HT-29 (cell line): Measurements from ENCODE around the gene PTP4A2. TPM values are rescaled to one million over a fixed set of nuclear protein-coding genes. Genes with fewer than 3 reads are reported as not detected.
A peak's percentile ranks its signal among the peaks of the same experiment; 100 is the strongest.
"Not testable (repeated sequence)": the region's sequence is repeated elsewhere in the genome, so short reads cannot be mapped to it uniquely, and the experiment has no call there.

Source experiments
- DNase-seq: peaks from one replicate; pipeline ENCODE4 v3.0.0-alpha.2; 2015; ENCODE audit warnings: low spot score
- total RNA-seq: library from RNA; depleted of rRNA; stranded (reverse); fragments of >200 nt; shearing (Covaris generic); gene quantifications from 2 replicates; pipeline ENCODE4 v1.2.3, GENCODE V29; 2014

Gene PTP4A2
- total RNA-seq, 1 experiment from 2014 or later = 218 TPM

- DNase-seq = no peak
These were observed 13.1 kb upstream of the PTP4A2 start for GRCh38 chr1:31951276-31951675.

GRCh38 chr1:31949862-31950261, 11.7 kb upstream of the PTP4A2 start:
- no peak for DNase-seq

GRCh38 chr1:31945677-31946076, 7.5 kb upstream of the PTP4A2 start:
- not testable (repeated sequence) for DNase-seq

- peak; percentile 63 for DNase-seq
These were observed 6.3 kb upstream of the PTP4A2 start for GRCh38 chr1:31944205-31945089.

GRCh38 chr1:31943546-31944184, 5.5 kb upstream of the PTP4A2 start:
- DNase-seq = no peak

DNA sequence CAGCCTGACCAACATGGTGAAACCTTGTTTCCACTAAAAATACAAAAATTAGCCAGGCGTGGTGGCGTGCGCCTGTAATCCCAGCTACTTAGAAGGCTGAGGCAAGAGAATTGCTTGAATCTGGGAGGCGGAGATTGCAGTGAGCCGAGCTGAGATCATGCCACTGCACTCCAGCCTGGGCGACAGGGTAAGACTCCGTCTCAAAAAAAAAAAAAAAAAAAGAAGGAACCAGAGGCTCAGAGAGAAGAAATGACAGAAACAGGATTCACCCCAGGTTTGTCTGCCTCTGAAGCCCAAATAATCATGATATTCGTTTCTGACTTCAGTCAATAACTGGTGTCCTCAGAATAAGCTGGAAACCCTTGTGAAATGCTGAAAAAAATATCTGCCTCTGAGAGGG, 3.9 kb upstream of the PTP4A2 start:
- DNase-seq = not testable (repeated sequence)

- peak; percentile 92 for DNase-seq
These were observed 1.5 kb upstream of the PTP4A2 start for GRCh38 chr1:31939484-31940329.

DNA sequence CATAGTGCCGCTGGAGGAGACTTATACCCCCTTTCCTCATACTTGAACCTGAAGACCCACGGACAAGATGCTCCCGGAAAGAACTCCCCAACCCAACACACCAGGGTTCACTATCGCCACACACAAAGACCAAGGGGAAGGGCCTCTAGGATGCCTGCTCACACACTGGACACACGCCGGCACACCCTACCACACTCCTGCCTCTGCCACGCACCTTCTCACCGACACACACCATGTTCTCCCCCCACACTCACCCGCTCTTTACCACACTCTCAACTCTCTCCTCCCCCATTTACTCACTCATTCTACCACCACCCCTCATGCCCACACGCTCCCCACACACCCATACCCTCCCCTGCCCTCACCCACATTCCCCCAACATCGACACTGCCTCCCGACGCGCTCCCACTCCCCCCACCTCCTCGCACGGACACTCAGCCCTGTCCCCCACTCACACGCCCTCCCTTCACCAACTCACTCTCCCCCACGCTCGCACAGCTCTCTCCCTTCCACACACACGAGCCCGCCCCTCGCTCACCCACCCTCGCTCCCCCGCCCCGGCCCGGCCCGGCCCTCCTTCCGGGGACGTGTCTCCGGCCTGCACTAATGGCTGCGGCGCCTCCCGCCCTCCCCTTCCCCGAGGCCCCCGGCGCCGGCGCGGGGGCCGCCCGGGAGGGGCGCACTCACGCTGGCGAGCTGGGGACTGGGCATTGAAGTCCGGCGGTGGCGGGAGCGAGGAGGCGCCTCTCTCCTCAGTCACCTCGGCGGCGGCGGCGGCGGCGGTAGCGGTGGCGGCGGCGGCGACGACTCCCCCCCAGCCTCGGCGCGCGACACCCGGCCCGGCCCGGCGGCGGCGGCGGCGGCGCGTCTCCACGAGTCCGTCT, 626 bp downstream of the PTP4A2 start:
- DNase-seq = peak; percentile 60

DNA sequence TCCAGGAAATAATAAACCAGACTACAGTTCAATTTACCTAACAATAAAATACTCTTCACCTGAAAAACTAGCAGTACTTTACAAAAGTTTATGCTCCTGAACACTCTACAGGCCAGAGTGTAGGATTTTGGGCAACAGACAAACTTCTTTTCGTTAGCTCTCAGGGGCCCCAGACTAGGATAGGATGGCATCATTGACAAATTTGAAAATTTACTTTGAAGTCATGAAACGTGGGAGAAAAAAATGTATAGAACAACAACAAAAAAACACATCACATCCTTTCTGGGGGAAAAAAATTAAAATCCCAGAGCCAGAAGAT, 1.2 kb downstream of the PTP4A2 start:
- DNase-seq = no peak

DNA sequence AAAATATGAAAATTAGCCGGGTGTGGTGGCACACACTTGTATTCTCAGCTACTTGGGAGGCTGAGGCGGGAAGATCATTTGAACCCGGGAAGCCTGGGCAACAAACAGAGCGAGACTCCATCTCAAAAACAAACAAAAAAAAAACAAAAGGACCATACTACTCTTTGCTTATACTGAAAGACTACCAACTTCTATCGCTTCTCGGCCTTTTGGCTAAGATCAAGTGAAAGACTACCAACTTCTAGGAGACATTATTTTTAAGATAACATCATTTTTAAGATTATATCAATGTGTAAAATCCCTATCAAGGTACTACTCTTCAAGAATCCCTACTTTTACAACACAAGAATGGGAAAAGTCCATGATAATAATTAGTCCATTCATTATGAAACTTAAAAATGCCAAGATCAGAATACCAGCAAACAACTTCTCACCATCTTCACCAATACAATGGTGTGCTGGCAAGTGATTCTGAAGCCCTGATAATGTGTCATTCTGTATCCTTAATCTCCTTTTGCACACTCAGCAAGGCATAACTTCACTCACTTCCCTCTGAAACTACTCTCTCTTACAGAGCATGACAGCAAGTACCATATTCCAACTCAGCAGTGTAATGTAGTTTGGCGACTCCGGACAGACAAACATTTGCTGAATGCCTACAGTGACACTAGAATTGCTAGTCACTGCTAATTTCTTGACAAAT, 1.7 kb downstream of the PTP4A2 start:
- no peak for DNase-seq

- DNase-seq = peak; percentile 54
These were observed 3.2 kb downstream of the PTP4A2 start for GRCh38 chr1:31934706-31935629.

DNA sequence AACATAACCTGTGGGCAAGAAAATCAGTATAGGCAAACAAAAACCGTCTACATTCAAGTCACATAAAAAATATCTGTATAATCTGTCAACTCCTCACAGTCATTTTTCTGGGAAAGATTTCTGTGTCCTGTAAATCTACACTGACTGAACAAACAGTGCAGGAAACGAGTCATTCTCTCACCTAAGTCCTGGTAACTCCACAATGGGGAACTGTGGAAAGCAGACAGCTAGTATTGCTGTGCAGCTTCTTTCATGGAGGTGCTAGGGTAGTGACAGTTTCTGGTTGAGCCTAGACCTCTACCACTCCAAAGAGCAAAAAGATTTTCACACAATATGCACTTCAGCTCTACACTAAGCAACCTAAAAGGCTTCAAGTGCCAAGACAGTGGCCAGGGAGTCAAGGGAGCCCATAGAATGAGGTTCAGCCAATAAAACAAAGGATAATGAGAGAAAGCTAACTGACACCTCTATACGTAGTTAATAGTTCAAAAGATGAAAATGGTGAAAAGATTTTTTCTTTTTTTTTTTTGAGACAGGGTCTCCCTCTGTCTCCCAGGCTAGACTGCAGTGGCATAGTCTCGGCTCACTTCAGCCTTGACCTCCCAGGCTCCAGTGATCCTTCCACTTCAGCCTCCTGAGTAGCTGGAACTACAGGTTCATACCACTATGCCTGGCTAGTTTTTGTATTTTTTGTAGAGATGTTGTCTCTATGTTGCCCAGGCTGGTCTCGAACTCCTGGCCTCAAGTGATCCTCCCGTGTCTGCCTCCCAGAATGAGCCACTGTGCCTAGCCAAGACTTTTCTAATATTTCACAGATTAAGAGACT, 5.5 kb downstream of the PTP4A2 start:
- peak; percentile 26 for DNase-seq

DNA sequence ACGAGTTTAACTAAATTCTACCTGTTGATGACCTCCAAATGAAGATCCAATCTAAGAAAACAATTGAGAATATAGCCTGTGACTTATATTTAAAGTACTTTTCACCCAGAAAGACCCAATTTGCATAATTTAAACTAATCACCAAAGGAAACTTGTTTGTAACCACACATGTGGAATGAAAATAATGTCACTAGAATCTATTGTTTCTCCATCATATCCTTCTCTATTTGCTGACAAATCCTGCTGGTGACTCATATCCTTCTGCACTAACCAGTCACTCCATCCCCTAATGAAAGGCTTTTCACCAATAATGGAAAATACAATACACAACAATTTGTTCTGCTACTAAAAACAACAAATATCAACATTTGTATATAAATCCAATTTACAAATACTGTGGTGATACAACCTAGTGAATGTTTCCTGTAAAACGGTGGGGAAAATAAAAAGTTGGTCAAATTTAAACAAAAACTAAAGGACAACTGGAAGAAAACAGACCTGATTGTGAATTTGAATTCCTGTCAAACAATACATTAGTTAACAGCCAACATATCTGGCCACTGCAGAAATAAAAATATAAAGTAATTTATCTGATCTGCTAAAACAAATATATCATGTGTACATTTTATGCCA, 6.5 kb downstream of the PTP4A2 start:
- peak; percentile 45 for DNase-seq

DNA sequence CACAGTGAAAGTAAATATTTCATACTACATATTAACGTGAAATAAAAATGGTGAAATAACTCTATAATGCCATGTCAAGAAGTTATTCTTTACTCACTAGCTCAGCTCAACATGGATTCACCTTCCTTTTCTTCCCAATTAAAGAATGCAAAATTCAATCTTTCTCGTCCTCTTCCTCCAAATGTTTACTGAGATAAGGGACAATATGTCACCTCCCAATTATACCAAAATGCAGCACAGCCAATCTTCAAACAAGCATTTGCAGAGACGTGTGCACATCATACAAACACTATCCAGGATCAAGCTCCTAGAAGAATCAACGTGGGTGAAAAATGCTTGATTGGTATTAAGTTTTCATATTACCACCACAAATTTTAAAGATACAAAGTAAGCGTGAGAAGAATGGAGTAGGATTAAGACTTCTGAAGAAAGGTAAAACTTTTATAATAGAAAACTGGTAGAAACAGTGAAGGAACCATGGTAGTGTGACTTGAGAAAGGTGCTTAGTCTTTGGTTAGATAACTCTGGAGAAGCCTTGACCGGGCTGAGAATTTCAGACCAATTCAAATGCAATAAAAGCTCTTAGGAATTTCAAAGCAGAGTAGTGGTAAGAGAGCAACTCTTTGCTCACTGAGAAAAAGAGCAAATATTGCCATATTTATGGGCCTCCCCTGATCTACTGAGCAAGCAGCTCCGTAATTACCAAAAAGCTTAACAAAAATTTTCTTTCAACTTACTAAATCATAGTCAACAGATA, 7.2 kb downstream of the PTP4A2 start:
- DNase-seq = no peak

DNA sequence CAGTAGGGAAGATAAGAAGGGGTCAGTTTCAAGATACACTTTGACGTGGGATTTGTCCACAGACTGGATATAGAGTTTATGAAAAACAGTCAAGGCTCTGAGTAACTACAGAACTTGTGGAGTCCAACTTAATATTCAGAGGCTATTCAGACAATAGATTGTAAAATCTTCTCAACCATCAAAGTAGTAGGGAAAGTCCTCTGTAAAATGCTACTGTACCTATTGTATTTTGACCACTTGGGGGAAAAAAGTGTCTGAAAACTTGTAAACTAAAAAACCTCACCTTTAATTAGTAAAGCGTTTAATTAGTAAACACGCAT, 10.5 kb downstream of the PTP4A2 start:
- DNase-seq = no peak

- no peak for DNase-seq
These were observed 11.1 kb downstream of the PTP4A2 start for GRCh38 chr1:31926853-31927660.

DNA sequence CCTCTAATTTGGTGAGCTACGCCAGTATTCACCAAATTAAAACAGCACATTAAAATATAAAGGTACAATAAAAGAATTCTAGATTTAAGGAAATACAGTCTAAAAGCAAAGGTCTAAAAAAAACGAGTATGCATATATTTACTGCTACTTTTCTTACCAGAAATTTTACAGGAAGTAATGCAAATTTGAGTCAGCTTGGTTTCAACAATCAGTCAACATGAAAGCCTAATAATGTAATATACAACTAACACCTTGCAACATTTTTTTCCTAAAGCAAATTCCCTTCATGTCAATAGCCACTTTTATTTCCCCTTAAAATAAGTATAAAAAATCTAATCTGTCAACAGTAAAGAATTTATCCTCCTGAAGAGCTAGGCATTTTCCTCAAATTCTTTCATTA, 11.9 kb downstream of the PTP4A2 start:
- no peak for DNase-seq
